IgD-negative memory B cell (primary cell): Measurements from ENCODE around the gene MICAL1. TPM values are rescaled to one million over a fixed set of nuclear protein-coding genes. Genes with fewer than 3 reads are reported as not detected.
A peak's percentile ranks its signal among the peaks of the same experiment; 100 is the strongest.

ENCODE experiments used
- H3K27ac Mint-ChIP-seq, 3 donors: one replicate each; pipeline ENCODE4 v1.8.0; 2020 to 2022; ENCODE audit warnings: mild to moderate bottlenecking in 3 of 3, mixed read lengths in 3 of 3, moderate library complexity in 1 of 3
- H3K27me3 Mint-ChIP-seq: one replicate; pipeline ENCODE4 v1.8.0; 2021; ENCODE audit warnings: mixed read lengths
- H3K36me3 Mint-ChIP-seq: one replicate; pipeline ENCODE4 v1.8.0; 2020; ENCODE audit warnings: mild to moderate bottlenecking, mixed read lengths
- H3K4me1 Mint-ChIP-seq, 3 donors: one replicate each; pipeline ENCODE4 v1.8.0; 2020 to 2022; ENCODE audit warnings: mixed read lengths in 3 of 3, mild to moderate bottlenecking in 1 of 3
- H3K4me3 Mint-ChIP-seq, 4 donors: one replicate each; pipeline ENCODE4 v1.8.0; 2020 to 2022; ENCODE audit warnings: mild to moderate bottlenecking in 4 of 4, mixed read lengths in 4 of 4, moderate library complexity in 3 of 4
- H3K9me3 Mint-ChIP-seq, 3 donors: one replicate each; pipeline ENCODE4 v1.8.0; 2020 to 2021; ENCODE audit warnings: mixed read lengths in 3 of 3, mild to moderate bottlenecking in 1 of 3
- polyA plus RNA-seq: library from polyadenylated mRNA; unstranded; fragments of 300-500 nt; fragmentation: Illumina TruSeq; gene quantifications from one replicate; pipeline ENCODE4 v1.2.3, GENCODE V29; 2021

MICAL1 gene
- polyA plus RNA-seq, 1 donor from 2014 or later, result 23.9 TPM

DNA sequence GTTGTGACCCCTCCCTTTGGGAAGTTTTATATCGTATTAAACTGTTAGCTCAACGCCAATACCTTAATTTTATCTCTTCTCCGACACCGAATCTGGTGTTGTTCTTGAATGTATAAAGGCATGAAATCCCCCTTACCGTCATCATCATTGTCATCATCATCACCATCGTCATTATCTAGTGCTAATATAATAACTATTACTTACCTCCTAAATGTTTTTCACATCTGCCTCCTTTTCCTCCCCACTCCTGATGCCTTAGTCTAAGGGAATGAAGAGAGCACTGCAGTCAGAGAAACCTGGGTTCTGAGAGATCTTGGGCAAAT lies 28.1 kb upstream of the MICAL1 start:
- H3K27me3 Mint-ChIP-seq, result peaks cover 1% of the 10 kb centered on the region
- peaks cover 13% of the 10 kb centered on the region for H3K36me3 Mint-ChIP-seq
- peaks cover 21 to 37% (median 37%) of the 10 kb centered on the region in 3 donors for H3K4me1 Mint-ChIP-seq
- H3K27ac Mint-ChIP-seq, result peak overlapping the region; percentile 85 to 95 (median 89)
- peaks cover 0 to 3% (median 0%) of the 10 kb centered on the region in 3 donors for H3K9me3 Mint-ChIP-seq
- peak overlapping the region; percentile 81 to 90 (median 87) for H3K4me3 Mint-ChIP-seq

DNA sequence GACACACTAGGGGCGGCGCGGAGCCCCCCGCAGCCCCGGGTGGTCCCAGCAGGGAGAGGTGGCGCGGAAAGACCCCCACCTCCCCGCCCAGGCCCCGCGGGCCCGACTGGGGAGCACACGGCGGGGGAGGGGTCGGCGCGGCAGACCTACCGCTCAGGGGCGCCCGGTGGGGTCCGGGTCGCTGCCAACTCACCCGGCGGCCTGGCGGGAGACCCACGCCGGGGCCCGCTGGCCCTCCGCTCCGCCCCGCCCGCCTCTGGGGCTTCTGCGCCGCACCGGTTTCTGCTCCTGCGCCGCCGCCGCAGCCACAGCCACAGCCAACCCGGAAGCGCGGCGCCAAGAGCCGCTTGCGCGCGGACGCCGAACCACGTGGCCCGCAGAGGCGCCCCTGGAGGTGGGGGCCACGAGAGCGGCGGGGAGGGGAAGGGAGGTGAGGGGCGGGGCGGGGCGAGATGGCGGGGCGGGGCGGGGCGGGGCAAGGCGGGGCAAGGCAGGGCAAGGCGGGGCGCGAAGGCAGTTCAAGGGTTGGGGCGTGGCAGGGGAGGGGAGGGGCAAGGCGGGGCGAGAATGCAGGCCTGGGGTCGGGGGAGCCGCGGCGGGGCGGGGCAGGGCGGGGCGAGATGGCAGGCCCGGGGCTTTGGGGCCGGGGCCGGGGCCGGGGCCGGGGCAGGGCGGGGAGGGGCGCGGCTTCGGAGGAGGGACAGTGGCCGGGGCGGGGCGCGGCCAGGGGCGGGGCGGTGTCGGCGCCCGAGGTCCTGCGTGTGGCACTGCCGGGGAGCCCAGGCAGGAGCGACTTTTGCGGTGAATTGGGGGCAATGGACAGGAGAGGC lies 27.5 kb upstream of the MICAL1 start, which contains the start of gene ZBTB24:
TSS of gene ZBTB24 (minus strand) at position 315 of the 830 bp plus-strand sequence. CDS start 1,193 bp downstream, outside the sequence.
- peak within 1 kb of the TSS; percentile 88 to 96 (median 94) for H3K4me3 Mint-ChIP-seq
- H3K36me3 Mint-ChIP-seq, result peaks cover 13% of the 10 kb centered on the region
- H3K4me1 Mint-ChIP-seq, result peaks cover 27 to 43% (median 42%) of the 10 kb centered on the region in 3 donors
- H3K27ac Mint-ChIP-seq, result peak within 1 kb of the TSS; percentile 85 to 95 (median 89)
- H3K9me3 Mint-ChIP-seq, result peaks cover 0 to 3% (median 0%) of the 10 kb centered on the region in 3 donors
- no peaks in the 10 kb centered on the region for H3K27me3 Mint-ChIP-seq

DNA sequence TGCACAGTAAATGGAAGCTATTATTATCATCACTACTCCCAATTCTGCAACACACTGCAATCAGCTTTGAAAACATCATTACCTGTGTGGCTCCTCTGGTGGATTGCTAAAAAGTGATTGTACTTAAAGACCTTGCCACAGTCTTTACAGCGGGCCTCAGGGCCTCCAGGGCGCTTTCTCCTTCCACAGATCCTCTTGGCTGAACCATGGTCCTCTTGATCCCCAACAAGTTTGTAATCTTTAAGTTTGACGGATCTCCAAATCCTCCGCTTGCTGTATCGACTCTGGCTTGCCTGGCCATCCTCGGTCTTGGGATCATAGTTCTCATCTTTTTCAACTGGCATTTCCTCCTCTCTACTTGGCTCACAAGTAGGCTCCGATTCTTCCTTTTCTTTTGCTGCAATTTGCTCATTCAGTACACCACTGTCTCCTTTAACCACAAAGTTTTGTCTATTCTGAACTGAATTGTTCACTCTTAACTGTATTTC lies 25.5 kb upstream of the MICAL1 start:
- H3K36me3 Mint-ChIP-seq, result peaks cover 14% of the 10 kb centered on the region

DNA sequence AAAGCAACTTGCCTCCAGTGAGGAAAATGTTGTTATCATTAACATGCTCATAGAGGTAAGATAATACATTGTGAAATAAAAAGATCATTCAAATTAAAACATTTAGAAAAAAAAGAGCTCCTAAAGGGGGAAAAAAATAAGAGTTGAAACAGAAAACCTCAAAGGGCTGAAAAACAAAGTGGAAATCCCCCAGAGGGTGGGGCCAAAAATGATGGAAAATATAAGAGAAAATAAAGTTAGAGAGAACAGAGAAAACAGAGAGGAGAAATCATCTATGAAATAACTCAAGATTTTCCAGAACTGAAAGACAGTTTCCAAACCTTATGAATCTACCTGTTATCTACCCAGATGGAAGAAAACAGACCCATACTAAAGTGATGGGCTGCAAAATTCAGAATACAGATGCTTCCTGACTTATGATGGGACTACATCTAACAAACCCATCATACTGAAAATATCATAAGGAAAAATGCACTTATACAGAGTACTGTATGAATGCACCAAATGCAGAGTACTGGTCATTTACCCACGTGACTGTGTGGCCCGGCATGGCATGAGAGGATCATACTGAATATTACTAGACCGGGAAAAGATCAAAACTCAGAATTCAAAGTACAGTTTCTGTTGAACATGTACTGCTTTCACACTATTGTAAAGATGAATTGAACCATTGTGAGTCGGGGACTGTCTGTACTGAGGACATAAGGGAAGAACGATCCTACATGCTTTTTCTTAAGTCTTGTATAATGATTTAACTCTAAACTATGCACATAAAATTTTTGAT lies 23.5 kb upstream of the MICAL1 start:
- H3K4me1 Mint-ChIP-seq, result peaks cover 44 to 67% (median 58%) of the 10 kb centered on the region in 3 donors

More for the DNA sequence above, 25.5 kb upstream of the MICAL1 start:
- H3K4me1 Mint-ChIP-seq, result peaks cover 36 to 59% (median 57%) of the 10 kb centered on the region in 3 donors
- H3K27me3 Mint-ChIP-seq, result no peaks in the 10 kb centered on the region
- peak overlapping the region; percentile 85 to 96 (median 94) for H3K4me3 Mint-ChIP-seq
- H3K27ac Mint-ChIP-seq, result peak overlapping the region in 2 of 3 donors; percentile 30 to 76
- peaks cover 0 to 3% (median 0%) of the 10 kb centered on the region in 3 donors for H3K9me3 Mint-ChIP-seq

DNA sequence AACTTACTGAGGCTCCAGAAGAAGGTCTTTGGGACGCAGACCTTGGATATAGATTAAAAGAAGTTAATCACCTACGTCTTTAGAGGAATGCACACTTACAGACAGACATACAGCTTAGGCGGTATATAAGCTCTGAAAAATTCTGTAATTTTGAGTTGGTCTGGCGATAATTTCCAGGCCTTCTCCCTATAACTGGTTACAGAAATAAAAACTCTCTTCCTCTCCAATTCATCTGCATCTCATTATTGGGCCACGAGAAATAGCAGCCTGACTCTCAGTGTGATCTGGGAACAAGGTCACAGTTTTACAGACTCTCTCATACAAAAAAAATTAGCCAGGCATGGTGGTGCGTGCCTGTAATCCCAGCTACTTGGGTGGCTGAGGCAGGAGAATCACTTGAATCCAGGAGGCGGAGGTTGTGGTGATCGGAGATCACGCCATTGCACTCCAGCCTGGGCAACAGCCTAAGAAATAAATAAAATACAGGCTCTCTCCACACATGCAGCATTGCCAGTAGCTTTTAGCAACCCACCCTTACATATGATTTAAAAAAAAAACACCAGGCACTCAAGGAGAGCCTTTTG lies 22.7 kb upstream of the MICAL1 start:
- peaks cover 45 to 66% (median 56%) of the 10 kb centered on the region in 3 donors for H3K4me1 Mint-ChIP-seq

More for the DNA sequence above, 23.5 kb upstream of the MICAL1 start:
- H3K36me3 Mint-ChIP-seq, result peaks cover 14% of the 10 kb centered on the region
- H3K4me3 Mint-ChIP-seq, result peak overlapping the region; percentile 85 to 96 (median 92)
- H3K27me3 Mint-ChIP-seq, result no peaks in the 10 kb centered on the region
- H3K9me3 Mint-ChIP-seq, result peaks cover 0 to 3% (median 0%) of the 10 kb centered on the region in 3 donors
- peak overlapping the region; percentile 86 to 97 (median 90) for H3K27ac Mint-ChIP-seq

DNA sequence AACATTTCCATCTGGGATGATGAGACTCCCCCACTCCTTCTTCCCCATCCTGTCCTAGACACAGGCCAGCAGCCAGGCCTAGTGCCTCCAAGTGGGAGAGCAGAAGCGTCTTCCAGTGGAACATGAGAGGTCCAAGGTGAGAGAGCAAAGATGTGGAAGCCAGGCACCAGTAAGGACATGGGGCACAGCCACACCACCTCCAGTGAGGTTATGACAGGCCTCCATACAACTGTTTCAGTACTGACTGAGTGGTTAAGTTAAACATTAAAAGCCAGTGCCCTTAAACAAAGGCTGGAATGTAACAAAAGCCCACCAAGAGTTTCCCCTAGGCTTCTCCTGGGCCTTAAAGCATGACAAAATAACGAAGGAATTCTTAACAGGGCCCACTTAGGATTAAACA lies 22.2 kb upstream of the MICAL1 start:
- Mint-ChIP-seq H3K9me3 (peaks cover 0 to 3% (median 0%) of the 10 kb centered on the region in 3 donors), H3K4me1 (peaks cover 50 to 71% (median 60%) of the 10 kb centered on the region in 3 donors), H3K36me3 (peaks cover 14% of the 10 kb centered on the region), H3K27ac (peak overlapping the region; percentile 76 to 90 (median 86)), H3K4me3 (peak overlapping the region; percentile 85 to 96 (median 92)), H3K27me3 (no peaks in the 10 kb centered on the region)

More for the DNA sequence above, 22.7 kb upstream of the MICAL1 start:
- peak overlapping the region; percentile 86 to 97 (median 90) for H3K27ac Mint-ChIP-seq
- H3K9me3 Mint-ChIP-seq, result peaks cover 0 to 3% (median 0%) of the 10 kb centered on the region in 3 donors
- peak overlapping the region; percentile 85 to 96 (median 92) for H3K4me3 Mint-ChIP-seq
- peaks cover 14% of the 10 kb centered on the region for H3K36me3 Mint-ChIP-seq
- H3K27me3 Mint-ChIP-seq, result no peaks in the 10 kb centered on the region

DNA sequence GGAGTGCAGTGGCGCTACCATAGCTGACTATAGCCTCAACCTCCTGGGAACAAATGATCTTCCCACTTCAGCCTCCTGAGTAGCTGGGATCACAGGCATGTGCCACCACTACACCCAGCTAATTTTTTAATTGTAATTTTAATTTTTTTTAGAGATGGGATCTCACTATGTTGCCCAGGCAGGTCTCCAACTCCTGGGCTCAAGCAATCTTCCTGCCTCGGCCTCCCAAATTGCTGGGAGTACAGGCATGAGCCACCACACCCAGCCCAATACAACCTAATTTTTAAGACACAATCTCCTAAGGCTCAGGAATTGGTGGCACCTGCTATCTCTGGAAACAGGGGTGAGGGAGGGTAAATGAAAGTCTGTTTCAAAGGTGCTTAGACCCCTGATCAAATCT lies 21.6 kb upstream of the MICAL1 start:
- peaks cover 16% of the 10 kb centered on the region for H3K36me3 Mint-ChIP-seq
- H3K9me3 Mint-ChIP-seq, result peaks cover 0 to 3% (median 0%) of the 10 kb centered on the region in 3 donors
- H3K4me1 Mint-ChIP-seq, result peaks cover 55 to 74% (median 66%) of the 10 kb centered on the region in 3 donors
- peak overlapping the region in 3 of 4 donors; percentile 85 to 96 (median 92) for H3K4me3 Mint-ChIP-seq
- peak overlapping the region in 2 of 3 donors; percentile 76 to 86 for H3K27ac Mint-ChIP-seq
- H3K27me3 Mint-ChIP-seq, result no peaks in the 10 kb centered on the region

DNA sequence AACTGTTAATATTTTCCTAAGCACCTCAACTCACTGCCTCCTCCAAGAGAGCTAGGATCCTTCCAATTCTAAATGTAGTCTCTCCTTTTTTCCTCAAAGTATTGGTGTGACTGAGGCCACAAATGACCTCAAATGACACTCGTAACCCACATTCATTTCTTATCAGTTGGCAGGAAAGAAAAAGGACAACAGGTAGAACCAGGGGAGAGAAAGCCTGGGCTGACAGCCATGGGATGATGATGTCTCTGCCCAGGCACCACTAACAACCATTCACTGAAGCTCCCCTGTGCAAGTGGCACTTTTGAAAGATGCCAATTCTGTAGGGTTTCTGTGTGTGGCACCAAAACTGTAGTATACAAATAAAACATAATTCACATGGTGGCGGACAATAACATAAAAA lies 20.1 kb upstream of the MICAL1 start:
- no peaks in the 10 kb centered on the region for H3K27me3 Mint-ChIP-seq
- peak overlapping the region in 1 of 3 donors; percentile 40 for H3K27ac Mint-ChIP-seq
- H3K9me3 Mint-ChIP-seq, result peaks cover 0 to 3% (median 0%) of the 10 kb centered on the region in 3 donors
- peaks cover 55 to 69% (median 60%) of the 10 kb centered on the region in 3 donors for H3K4me1 Mint-ChIP-seq
- peak overlapping the region in 1 of 4 donors; percentile 75 for H3K4me3 Mint-ChIP-seq
- H3K36me3 Mint-ChIP-seq, result peaks cover 6% of the 10 kb centered on the region

DNA sequence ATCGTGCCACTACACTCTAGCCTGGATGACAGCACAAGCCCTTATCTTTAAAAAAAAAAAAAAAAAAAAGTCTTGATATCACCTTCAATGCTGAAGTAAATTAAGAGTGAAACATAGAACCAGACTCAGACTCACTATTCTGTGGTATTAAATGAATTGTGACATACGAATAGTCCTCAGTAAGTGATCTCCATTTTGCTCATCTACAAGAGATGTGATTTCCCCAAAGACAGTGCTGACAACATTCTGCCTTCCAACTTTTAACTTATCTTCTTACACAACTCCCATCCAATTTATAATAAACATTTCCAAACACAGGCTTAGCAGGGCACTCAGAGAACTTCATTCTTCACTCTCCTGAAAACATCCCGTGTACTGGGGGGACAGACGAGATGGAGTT lies 19.4 kb upstream of the MICAL1 start:
- Mint-ChIP-seq H3K27me3 (no peaks in the 10 kb centered on the region), H3K27ac (peak overlapping the region; percentile 16 to 40 (median 19)), H3K4me1 (peaks cover 54 to 64% (median 57%) of the 10 kb centered on the region in 3 donors), H3K4me3 (peak overlapping the region in 1 of 4 donors; percentile 75), H3K9me3 (no peaks in the 10 kb centered on the region), H3K36me3 (peaks cover 3% of the 10 kb centered on the region)

DNA sequence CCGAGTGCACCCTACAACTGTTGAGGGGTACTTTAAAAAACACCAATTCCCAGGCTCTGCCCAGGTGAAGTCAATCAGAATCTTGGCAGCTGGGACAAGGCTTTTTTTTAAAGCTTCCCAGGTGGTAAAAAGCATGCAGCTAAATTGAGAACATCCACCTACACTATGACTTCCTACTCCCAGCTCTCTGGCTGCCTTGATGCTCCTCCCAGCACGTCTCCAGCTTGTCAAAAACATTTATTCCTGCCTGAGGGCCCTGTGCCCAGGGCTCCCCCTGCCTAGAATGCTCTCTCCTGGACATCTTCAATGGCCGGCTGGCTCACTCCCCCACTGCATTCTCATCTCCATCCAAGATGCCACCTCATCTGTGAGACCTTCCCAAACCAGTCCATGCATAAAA lies 17.5 kb upstream of the MICAL1 start:
- Mint-ChIP-seq H3K4me3 (peak overlapping the region in 2 of 4 donors; percentile 41 to 70), H3K9me3 (no peaks in the 10 kb centered on the region), H3K36me3 (peaks cover 5% of the 10 kb centered on the region), H3K27ac (peak overlapping the region in 1 of 3 donors; percentile 87), H3K4me1 (peaks cover 48 to 62% (median 55%) of the 10 kb centered on the region in 3 donors), H3K27me3 (no peaks in the 10 kb centered on the region)

DNA sequence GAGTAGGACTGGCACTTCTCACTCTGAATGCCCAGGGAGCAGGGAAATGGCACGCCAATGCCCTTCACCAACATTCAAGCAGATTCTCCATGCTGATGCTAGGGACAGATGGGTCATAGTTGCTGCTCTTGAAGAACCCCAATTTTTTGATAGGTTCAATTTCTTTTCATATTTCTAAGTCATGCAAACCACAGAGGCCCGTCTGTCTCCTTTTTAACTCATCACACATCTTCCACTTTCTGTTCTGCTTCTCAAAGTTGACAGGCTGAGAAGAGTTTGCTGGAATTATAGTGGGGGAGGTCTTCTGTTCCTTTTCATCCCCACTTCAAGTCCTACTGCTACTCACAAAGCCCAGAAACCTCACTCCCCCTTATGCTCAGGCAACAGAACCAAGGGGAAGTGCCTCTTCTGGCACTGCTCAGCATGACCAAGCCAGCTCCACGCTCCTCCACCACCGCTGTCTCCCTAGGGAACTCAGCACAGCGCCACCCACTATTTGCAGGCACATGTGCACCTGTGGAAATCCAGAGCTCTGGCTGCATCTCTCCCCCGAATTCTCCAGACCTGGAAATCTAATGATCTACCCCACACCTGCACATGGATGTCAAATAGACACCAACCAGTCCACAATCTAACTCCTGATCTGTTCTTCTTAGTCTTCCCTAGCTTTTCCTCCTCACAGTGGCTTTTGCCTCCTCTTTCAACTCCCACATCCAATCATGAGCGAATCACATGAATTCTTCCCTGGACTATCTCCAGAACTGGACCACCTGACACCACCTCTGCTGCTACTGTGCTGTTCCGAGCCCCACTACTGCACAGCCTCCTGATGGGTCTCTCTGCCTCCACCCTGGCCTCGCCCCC lies 16.8 kb upstream of the MICAL1 start:
- Mint-ChIP-seq H3K4me1 (peaks cover 42 to 56% (median 53%) of the 10 kb centered on the region in 3 donors), H3K27ac (peak overlapping the region; percentile 17 to 87 (median 48)), H3K27me3 (no peaks in the 10 kb centered on the region), H3K9me3 (no peaks in the 10 kb centered on the region), H3K36me3 (peaks cover 5% of the 10 kb centered on the region), H3K4me3 (peak overlapping the region in 3 of 4 donors; percentile 6 to 83 (median 43))

DNA sequence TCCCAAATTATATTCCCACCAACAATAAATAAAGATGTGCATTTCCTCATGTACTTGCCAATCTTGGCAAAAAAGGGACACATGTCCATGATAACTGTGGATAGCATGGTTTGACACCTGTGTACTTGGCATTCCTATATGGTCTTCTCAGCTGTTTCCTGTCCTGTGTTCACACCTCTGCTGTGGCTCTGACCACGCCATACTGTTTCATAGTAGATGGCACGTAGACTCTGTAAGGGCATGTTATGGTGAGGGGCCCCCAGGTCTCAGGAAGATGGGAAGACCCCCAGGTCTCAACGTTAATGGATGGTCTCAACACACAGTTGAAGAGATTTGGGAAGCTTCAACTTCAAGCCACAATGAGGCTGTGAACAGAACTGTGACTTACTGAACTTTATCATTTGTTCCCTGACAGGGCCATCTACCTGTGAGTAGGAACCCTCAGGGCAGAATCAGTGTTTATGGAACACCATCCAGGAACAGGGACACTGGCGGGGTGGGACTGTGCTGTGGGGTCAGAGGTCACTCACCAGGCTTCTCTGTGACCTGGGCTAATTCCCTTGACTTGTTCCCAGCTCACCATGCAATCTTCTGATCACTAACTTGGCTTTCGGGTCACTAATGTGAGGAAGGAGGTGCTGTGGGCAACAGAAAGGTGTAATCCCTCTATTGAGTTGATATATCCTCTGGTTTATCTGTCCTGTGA lies 15.7 kb upstream of the MICAL1 start:
- Mint-ChIP-seq H3K4me3 (no peak overlapping the region), H3K27me3 (no peaks in the 10 kb centered on the region), H3K36me3 (peaks cover 5% of the 10 kb centered on the region), H3K9me3 (no peaks in the 10 kb centered on the region), H3K4me1 (peaks cover 40 to 50% (median 49%) of the 10 kb centered on the region in 3 donors), H3K27ac (peak overlapping the region in 1 of 3 donors; percentile 64)
